HPDE6-E6E7 (cell line): ENCODE data around the gene BCS1L.

ENCODE experiments used
- DNase-seq: peaks from one replicate; pipeline ENCODE4 v3.0.0; 2011; ENCODE audit warnings: missing footprints; ENCODE audit errors: extremely low spot score

Gene BCS1L, protein sequence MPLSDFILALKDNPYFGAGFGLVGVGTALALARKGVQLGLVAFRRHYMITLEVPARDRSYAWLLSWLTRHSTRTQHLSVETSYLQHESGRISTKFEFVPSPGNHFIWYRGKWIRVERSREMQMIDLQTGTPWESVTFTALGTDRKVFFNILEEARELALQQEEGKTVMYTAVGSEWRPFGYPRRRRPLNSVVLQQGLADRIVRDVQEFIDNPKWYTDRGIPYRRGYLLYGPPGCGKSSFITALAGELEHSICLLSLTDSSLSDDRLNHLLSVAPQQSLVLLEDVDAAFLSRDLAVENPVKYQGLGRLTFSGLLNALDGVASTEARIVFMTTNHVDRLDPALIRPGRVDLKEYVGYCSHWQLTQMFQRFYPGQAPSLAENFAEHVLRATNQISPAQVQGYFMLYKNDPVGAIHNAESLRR

DNA sequence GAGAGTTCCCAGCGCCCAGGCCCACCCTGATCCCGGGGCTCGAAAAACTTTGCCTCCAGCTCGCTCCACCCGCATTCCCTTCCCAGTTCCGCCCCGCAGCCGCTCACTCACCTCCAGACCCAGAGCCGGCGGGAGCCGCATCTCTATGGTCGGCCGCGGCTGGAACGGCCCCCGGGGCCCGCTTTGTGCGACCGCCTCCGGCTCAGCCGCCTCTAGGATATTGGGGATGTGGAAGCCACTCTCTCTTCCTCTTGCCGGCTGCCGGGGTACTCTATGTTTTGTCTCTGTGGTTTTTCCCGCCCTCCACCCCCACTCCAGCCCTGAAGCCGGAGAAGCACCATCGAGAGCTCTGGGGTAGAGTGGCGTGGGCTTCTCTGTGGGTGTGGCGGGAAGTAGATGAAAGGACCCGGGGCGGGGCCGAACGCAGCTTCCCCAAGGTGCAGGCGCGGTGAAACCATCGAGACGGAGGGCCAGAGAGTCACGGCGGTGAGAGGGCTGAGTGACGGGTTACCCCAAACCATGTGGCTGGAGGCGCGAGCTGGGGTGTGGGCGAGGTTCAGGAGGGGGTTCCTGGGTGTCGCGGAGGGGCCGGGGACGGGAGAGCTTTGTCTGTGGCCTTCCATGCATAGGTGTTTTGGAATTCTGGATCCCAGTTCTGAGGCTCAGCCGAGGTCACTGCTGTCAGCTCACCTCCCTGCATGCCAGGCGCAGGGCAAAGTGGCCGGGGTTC, at the start of gene BCS1L, which contains the start of gene ZNF142:
Gene BCS1L, plus strand, starts transcription at position 426 of the 730 bp plus-strand sequence. CDS start 1,305 bp downstream, outside the sequence.
Gene ZNF142, minus strand, starts transcription at position 366 of the 730 bp plus-strand sequence. CDS start 3,194 bp downstream, outside the sequence.
- peak; percentile 96 for DNase-seq

DNA sequence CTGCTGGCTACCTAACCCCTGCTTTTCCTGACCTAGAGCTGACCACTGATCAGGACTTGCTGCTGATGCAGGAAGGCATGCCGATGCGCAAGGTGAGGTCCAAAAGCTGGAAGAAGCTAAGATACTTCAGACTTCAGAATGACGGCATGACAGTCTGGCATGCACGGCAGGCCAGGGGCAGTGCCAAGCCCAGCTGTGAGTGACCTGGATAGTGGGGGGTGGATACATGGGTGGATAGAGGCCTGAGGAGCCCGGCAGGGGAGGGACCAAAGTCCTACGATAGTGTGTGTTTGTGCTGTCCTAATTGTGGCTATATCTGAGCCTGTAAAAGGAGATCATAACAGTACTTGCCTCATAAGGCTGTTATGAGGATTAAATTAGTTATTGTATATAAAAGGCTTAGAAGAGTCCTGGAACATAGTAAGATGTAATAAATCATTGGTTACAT, 43.6 kb upstream of the BCS1L start:
- DNase-seq = no peak

DNA sequence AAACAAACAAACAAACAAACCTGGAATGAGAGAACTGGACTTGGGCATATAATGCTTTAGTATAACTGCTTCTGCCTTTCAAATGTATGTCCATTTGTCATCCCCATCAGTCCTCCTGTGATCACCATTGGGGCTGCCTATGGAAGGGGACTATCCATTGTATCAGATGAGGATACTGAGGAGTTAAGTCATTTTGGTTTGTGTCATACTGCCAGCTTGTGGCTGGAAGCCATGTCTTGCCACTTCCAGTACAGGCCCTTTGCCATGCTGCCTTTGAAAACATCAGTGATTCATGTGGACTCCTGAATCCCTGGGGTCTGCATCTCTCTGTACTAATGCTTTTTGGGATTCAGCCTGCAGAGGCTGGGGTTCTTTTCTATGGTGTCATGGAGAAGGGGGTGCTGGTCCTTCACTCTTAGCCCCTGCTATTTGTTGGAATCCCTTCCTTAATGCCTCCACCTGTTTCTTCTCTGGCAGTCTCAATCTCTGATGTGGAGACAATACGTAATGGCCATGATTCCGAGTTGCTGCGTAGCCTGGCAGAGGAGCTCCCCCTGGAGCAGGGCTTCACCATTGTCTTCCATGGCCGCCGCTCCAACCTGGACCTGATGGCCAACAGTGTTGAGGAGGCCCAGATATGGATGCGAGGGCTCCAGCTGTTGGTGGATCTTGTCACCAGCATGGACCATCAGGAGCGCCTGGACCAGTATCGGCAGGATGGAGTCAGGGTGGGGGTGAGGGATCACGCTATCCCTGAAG, 41.2 kb upstream of the BCS1L start:
- DNase-seq = no peak

DNA sequence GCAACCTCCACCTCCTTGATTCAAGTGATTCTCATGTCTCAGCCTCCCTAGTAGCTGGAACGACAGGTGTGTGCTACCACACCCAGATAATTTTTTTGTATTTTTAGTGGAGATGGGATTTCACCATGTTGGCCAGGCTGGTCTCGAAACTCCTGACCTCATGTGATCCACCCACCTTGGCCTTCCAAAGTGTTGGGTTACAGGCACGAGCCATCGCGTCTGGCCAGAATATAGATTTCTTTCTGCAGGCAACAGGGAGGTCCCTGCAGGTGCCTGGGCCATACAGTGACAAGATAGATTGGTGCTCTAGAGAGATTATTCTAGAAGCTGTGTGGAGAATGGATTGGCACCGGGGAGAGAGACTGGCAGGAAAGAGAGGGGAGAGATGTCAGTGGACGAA, 38.5 kb upstream of the BCS1L start:
- DNase-seq = no peak

DNA sequence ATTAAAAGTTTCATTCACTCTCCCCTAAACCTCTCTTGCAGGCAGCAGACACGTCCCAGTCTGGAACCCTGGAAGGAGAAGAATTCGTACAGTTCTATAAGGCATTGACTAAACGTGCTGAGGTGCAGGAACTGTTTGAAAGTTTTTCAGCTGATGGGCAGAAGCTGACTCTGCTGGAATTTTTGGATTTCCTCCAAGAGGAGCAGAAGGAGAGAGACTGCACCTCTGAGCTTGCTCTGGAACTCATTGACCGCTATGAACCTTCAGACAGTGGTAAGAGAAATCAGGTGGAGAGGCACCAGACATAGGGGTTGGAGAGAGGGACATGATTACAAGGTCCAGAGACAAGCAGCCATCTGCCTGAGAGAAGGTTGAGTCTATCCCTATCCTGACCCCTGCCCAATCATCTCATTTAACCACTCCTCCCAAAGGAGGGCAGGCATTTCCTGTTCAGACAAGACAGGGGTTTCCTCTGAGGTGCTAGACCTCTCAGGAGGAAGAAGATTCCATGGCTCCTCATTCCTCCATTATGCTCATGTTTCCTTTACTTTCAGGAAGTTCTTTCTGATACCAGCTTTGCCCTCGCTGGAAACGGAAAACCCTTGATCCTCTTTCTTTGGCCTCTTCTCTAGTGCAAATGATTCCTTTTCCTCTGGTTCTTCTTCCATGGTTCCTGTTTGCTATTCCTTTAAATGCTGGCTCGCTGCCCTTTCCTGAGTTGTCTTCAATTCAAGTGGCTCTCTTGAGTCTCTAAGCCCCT, 36.7 kb upstream of the BCS1L start:
- no peak for DNase-seq

DNA sequence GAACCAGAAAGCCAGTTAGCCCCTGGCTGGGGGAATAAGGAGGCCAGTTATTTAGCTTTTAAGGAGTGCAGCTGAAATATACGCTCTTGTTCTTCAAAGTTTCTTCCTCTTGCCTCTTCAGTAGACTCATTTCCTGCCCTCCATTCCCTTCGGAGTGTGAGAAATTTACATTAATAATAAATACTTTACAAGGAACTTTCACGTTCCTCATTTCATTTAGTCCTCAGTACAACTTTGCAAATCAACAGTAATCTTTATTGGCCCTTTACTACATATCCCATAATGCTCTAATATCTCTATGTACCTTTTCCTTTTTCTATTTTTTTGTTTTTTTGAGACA, 36.1 kb upstream of the BCS1L start:
- no peak for DNase-seq

DNA sequence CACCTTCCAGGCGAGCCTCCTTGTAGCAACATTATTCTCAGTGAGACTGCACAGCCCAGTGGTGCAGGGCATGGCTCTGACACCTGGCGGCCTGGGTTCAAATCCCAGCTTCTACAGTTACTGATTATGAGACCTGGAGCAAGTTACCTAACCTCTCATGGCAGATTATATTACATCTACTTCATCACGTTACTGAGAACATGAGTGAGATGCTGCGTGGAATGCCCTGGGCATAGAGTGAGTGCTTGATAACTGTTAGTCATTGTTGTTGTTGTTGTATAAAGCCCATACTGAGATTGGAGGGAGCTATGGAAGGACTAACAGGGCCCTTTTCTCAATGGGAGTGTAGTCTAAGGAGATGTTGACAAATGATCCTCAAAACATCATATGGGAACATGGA, 33.1 kb upstream of the BCS1L start:
- no peak for DNase-seq

DNA sequence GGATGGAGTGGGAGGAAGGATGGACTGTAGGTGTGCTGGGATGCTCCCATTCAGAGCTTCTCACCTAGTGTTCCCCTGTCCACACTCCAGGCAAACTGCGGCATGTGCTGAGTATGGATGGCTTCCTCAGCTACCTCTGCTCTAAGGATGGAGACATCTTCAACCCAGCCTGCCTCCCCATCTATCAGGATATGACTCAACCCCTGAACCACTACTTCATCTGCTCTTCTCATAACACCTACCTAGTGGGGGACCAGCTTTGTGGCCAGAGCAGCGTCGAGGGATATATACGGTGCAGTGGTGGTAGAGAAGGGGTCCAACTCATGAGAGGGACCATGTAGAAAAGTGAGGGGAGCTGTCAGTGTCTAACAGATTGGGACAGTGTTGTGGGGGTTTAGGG, 31.5 kb upstream of the BCS1L start:
- DNase-seq = no peak

DNA sequence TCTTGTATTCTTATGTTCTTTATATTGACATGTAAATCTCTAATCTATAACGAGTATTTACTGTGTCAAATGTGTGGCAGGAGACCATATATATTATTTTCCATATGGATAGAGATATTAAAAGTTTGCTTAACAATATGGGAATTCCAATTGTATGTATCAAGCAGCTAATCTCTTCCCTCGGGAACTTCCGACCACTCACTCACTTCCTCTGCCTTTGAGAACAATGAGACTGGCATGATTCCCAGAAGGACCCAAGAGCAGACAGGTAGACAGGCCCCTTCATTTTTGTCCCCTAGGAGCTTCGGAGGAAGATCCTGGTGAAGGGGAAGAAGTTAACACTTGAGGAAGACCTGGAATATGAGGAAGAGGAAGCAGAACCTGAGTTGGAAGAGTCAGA, 27.6 kb upstream of the BCS1L start:
- DNase-seq = no peak

DNA sequence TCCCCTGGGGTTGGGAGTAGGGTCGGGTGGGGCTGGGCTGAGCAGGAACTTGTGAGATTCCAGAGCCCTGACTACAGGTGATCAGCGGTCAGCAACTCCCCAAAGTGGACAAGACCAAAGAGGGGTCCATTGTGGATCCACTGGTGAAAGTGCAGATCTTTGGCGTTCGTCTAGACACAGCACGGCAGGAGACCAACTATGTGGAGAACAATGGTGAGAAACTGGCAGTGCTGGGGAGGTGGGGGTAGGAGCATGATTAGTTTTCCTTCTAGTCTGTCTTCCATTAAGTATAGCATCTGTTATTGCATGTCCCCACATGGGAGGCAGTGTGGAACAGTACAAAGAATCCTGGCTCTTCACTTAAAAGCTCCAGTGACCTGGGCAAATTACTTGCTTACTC, 23.8 kb upstream of the BCS1L start:
- no peak for DNase-seq

DNA sequence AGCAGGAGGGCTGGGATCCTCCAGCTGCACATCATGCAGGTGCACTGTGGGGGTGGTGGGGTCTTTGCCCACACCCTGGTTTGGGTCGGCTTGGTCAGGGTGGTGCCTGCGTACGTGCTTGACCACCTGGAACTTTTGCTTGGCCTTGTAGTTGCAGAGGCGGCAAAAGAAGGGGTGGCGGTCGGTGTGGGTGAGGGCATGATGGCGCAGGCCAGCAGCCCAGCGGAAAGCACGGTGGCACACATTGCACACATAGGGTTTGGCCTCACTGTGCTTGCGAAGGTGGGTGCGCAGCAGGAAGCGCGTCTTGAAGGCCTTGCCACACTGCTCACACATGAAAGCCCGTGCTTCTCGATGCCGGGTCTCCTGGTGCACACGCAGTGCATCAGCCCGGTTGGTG, 21.1 kb upstream of the BCS1L start:
- DNase-seq = no peak

DNA sequence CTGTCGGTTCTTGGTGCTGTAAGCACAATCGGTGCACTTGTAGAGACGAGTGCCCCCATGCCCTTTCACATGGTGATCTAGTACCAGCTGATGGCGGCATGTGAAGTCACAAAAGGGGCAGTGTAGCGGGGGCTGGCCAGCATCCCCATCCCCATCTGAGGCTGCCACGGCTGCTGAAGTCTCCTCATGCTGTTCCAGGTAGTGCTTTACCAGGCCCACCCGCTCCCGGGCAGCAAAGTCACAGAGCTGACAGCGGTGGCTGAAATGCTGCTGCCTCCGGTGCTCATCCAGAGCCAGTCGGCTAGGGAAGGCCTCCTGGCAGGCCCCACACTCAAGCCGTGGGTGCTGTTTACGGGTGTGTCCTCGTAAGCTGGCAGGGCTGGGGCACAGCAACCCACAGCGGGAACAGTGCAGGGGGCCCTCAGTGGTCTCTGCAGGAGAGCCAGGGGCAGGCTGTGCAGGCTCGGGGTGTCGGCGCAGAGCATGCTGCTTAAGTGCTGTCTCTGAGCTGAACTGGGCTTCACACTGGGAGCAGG, 17.3 kb upstream of the BCS1L start:
- DNase-seq = no peak

DNA sequence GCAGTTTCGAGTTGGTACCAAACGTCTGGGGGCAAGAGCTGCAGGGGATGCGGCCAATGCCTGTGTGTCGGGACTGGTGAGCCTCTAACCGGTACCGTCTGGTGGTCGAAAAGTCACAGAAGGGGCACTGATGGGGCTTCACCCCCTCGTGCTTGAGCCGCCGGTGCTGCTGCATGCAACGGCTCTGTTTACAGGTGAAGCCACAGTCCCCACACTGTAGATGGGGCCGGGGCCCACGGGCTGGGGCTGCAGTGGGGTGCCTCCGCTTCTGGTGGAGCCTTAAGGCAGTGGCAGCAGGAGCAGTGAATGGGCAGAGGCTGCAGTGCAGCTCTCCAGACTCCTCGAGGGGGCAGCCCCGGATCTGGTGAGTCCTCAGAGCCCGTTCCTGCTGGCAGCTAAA, 16.7 kb upstream of the BCS1L start:
- no peak for DNase-seq

DNA sequence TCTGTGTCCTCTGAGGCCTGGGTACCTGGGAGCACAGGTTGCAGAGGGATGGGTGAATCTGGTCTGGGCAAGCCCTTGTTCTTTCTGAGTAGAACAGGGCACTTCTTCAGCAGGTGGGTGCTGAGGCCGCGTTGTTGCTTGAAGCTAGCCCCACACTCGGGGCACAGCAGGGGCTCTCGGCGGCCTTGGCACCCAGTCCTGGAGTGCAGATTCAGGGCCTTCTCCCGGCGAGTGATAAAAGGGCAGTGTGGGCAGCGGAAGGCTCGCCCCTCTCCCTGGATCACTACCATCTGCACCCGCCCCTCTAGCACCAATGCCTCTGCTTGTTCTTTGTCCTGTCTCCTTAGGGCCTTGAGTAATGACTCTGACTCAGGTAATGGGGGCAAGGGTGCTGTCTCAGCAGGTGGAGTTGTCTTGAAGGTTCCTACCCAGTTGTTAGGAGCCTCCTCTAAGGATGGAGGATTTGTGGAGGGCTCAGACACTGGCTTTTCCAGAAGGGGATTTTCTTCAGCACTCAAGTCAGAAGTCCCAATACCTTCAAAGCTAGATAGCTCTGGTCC, 15.7 kb upstream of the BCS1L start:
- no peak for DNase-seq

DNA sequence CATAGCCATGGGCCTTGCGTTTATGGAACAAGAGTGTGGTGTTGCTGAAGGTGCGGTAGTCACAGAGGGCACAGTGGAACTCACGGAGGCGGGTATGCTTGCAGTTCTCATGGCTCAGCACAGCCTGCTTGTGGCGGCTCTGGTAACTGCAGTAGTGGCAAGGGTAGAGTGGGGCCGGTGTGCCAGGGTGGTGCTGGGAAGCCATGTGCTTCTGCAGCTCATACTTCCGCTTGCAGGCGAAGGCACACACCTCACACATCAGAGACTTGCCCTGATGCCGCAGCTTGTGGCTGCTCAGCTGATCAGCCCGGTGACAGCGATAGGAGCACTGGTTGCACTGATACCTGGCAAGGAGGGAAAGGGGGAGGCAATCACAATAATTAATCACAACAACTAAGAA, 14.8 kb upstream of the BCS1L start:
- DNase-seq = no peak

DNA sequence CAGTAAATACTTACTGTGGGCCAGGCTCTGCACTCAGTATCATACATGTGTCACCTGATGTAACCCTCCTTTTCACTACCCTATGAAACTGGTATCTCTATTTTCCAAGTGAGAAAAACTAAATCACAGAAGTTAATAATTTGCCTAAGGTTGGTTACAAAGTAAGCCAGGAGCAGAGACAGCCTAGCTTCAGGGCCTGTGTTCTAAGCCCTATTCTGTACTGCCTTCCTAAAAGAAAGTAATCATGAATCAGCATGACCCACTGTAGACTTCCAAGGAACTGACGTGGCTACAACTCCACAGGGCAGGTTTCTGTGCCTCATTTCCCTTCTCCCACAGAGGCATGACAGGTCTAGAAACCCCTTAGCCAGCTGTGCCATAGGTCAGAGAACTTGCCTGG, 14.4 kb upstream of the BCS1L start:
- peak; percentile 70 for DNase-seq

DNA sequence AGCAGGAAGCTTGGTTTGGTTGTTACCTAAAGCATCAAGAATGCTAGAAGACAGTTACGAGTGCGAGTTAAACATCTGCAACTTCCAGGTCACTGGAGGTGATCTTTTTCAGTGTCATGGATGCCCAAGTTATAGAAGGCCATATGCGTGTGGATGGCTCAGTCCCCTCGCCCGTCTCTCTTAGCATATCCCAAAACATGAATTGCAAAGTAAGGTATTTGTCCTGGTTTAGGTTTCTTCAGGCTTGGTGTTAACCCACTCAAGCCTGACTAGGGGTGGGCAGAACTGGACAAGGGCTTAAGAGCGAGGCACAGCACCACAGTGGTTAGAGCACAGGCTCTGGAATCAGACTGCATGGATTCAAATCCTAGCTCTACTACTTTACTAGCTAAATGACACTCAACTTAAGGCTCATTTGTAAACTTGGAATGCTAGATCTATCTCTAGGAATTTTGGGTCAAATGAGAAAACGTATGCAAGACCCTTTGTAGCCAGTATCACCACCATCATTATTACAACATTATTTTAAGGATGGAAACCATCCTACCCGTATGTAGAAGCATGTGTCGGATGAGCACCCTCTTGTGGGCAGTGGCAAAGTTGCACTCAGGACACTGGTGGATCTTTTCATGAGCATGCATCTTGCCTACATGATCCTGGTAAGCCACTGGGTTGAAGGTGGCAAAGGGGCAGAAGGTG, 11.2 kb upstream of the BCS1L start:
- DNase-seq = no peak

DNA sequence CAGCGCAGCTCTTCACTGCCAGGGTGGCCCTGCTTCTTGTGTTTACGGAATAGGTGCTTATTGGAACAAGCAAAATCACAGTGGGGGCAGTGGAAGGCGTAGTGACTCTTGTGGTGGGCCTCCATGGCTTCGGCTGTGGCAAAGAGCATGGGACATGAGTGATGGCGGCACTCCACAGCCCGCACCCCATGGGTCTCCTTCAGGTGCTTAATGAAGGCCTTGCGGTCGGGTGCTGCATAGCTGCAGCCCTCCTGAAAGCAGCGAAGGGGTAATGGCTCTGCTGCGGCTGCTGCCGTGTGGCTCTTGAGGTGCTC, 10.7 kb upstream of the BCS1L start:
- DNase-seq = no peak

DNA sequence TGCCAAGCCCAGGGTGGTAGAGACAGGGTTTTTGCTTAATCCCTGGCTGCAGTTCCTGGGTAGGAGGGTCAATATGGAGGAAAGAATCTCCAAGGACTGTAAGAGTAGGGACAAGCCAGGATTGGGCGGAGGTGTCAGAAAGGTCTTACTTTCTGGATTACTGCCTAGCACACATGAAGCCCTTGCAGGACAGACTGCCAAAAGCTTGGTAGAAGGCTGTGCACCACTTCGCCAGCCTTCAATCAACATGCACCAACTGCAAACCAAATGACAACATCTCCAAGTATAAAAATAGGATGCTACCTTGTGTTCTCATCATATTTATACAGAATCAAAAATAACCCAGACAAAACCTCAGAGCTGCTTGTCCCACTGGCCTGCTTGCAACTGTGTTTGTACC, 3.7 kb upstream of the BCS1L start:
- DNase-seq = no peak

DNA sequence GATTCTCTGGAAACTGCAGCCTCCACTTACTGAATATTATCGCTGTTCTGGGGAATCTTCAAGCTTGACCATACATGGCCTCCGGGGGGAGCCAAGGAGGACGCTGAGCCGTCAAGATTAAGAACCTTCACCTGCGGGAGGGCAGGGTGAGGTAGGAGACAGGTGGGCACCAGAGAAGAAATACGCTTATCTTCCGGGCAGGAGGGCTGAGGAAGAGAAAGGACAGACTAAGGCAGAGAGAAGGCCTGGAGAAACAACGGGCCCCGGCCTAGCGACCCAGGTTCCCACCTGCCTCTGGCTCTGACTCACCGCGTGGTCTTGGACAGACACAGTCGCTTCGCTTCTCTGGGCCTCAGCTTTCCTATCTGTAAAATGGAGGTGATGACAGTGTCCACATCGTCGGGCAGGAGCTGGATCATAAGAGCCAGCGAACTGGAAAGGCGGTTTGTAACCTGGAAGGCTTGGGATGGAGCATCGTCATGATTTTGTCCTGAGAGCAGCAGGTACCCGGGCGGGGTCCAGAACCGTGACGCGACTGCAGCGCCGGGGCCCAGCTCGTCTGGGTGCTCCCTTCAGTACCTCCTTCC, 719 bp upstream of the BCS1L start:
- DNase-seq = peak; percentile 69
